GM21717 (cell line): ENCODE data around the gene SNX25.
"Not testable (repeated sequence)": the region's sequence is repeated elsewhere in the genome, so short reads cannot be mapped to it uniquely, and the experiment has no call there.

Source experiments
- ATAC-seq: cut with Tn5 transposase; IDR thresholded peaks from one replicate; pipeline ENCODE4 v1.9.1; 2021; ENCODE audit warnings: mild to moderate bottlenecking, moderate library complexity; ENCODE audit not compliant: unreplicated experiment

Gene SNX25

GRCh38 chr4:185204238-185204910, 5.0 kb upstream of the SNX25 start:
- ATAC-seq, result no peak

GRCh38 chr4:185205073-185205472, 4.3 kb upstream of the SNX25 start:
- ATAC-seq, result not testable (repeated sequence)

DNA sequence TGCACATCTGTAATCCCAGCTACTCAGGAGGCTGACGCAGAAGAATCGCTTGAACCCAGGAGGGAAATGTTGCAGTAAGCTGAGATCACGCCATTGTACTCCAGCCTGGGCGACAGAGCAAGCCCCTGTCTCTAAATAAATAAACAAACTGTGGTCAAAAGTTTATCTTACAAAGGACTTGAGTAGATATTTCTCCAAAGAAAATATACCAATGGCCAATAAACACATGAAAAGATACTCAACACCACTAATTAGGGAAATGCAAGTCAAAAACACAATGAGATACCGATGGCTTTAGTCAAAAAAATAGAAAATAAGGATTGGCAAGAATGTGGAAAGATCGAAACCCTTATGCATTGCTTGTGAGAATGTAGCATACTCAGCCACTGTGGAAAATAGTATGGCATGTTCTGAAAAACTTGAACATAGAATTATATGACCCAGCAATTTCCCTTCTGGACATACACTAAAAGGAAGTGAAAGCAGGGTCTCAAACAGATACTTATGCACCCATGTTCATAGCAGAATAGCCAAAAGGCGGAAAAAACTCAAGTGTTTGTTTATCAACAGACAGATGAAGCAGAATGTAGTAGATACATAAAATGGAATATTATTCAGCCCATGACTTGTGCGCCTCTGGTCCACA, 3.6 kb upstream of the SNX25 start:
- no peak for ATAC-seq

DNA sequence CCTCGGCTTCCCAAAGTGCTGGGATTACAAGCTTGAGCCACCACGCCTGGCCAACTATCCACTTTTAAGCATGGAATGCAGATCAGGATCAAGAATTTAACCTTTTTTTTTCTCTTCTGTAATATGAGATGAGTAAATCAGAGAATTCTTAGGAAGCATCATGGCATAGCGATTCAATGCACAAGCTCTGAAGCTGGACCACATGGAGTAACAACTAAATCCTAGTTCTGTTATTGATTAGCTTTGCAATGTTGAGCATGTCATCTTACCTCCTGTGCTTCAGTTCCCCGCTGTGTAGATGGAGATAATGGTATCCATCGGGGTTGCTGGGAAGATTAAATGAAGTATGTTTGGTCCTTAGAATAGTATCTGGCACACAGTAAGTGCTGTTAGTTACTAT, 1.9 kb upstream of the SNX25 start:
- no peak for ATAC-seq

DNA sequence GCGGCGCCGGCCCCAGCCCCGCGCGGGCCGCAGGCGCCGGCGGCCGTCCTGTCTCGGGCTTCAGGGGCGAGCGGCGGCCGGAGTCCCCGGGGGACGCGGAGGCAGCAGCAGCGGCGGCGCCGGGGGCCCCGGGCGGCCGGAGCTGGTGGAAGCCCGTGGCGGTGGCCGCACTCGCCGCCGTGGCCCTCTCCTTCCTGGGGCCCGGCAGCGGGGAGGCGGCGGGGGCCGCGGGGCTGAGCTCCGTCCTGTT, 379 bp downstream of the SNX25 start:
- peak; percentile 17 for ATAC-seq

GRCh38 chr4:185210102-185210981, 944 bp downstream of the SNX25 start:
- ATAC-seq, result peak; percentile 30

DNA sequence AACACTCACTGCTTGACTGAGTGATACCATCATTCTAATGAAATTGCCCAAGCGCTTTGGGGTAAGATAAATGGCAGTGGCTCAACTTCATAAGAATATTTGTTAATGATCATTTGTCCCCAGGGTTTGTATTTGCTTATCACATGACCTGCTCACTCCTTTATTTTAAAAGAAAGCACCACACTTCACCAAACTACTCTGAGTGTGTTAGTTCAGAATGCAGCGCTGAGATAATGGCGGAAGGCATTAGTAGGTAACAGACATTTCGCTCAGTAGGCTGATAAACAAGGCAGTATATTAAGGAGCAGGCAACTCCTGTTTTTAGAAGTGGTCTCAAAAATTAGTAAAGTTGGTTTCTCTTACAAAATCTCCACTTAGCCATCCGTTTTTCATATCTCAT, 1.6 kb downstream of the SNX25 start:
- no peak for ATAC-seq

DNA sequence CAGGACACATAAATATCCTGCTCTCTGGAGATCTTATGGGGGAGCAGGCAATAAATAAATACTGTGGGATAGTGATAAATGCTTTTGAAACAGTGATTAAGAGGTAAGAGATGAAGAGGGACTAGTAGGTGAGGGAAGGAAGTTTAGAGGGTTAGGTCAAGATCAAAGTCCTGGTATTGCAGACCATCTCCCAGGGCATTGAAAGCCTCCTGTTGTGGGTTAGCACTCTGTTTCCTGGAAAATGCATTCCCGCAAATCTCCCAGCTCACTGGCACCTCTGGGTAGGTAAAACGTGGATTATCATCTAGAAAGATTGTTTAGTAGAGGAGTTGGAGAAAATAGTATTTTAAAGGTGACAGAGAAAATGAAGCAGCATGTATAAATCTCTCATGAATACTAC, 2.2 kb downstream of the SNX25 start:
- ATAC-seq, result no peak

DNA sequence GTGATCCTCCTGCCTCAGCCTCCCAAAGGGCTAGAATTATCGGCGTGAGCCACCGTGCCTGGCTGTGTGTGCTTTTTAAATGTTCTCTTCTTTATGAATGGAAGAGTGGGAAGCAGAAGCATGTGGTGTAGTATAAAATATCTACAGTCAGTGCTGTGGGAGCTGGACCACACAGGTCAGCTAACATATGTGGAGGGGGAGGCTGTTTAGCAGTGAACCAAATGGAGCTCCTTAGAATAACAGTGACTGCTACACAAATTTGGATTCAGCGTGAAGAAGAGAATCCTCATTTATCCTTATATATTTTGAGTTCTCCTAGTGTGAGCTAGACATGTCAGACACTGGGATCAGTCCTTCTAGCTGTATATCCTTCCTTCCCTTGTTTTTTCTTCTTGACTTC, 3.2 kb downstream of the SNX25 start:
- ATAC-seq, result no peak

- ATAC-seq, result peak; percentile 44
These were observed 4.5 kb downstream of the SNX25 start for GRCh38 chr4:185213877-185214276.

- no peak for ATAC-seq
These were observed 5.9 kb downstream of the SNX25 start for GRCh38 chr4:185215261-185215660.

- no peak for ATAC-seq
These were observed 8.1 kb downstream of the SNX25 start for GRCh38 chr4:185217408-185217975.

DNA sequence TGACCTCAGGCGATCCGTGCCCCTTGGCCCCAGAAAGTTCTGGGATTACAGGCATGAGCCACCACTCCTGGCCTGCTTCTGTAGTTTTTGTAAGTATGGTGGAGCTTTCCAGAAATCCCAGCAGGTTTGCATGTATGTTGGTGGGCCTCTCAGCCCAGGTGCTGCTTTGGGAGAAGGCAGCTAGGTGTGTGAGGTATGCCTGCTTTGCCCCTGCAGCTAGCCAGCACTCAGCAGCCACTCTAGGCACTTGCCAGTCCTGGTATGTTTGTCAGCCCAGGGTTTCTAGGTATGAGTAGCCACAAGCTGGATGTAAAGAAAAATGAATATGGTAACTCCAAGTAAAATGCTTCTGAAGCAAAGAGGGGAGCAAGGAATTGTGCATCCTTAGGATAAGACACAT, 8.9 kb downstream of the SNX25 start:
- ATAC-seq, result no peak

GRCh38 chr4:185219551-185220344, 10.3 kb downstream of the SNX25 start:
- peak; percentile 76 for ATAC-seq

DNA sequence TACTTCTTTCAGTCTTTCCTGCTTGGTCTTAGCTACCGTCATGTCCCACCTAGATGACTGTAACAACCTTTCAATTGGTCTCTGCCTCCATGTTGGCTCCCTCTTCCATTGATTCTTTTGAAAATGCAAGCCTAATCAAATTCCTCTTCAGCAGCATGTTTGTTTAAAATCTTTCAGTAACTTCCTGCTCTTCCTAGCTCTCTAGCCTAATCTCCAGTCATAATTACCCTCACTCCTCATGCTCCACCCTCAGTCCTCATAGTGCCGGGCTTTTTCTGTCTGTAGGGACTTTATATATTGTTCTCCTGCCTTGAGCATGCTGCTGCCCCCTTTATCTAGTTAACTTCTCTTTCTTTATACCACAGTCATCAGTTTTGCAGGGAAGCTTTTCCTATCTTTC, 12.1 kb downstream of the SNX25 start:
- ATAC-seq, result no peak

- ATAC-seq, result no peak
These were observed 12.5 kb downstream of the SNX25 start for GRCh38 chr4:185221912-185222311.

DNA sequence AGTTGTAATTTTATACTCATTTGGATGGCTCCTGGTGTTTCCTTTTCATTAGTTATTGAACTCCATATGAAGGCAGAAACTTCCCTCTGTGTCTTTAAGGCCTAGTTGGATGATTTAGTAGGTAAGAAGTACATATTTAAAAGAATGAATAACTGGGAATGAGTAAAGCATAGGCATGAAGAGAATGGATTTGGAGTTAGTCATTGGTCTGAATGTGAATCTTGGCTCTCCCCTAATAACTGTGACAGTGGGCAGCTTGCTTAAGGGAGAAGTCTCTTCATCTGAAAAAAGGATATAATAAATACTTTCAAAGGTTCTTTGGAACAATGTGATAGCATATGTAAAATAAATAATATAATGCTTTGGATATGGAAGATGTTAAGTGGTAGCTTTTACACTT, 13.2 kb downstream of the SNX25 start:
- ATAC-seq, result no peak

- ATAC-seq, result no peak
These were observed 15.2 kb downstream of the SNX25 start for GRCh38 chr4:185224597-185224996.

DNA sequence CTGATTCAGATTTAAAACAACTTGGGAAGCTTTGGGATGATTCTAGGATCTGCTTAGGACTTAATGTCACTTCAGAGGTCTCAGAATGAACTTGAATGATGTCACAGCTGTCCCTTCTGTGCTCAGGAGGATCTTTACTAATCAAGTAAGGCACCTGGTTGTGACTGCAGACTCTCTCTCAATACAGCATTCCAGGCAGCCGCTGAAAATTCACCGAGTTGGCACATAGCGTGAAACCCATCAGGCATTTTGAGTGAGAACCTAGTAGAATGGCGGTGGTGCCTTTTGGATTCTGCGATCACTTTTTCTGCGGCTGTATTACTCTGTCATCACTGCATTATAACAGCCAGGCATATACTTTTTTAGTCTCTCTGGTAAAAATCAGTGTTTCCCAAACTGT, 16.5 kb downstream of the SNX25 start:
- no peak for ATAC-seq

DNA sequence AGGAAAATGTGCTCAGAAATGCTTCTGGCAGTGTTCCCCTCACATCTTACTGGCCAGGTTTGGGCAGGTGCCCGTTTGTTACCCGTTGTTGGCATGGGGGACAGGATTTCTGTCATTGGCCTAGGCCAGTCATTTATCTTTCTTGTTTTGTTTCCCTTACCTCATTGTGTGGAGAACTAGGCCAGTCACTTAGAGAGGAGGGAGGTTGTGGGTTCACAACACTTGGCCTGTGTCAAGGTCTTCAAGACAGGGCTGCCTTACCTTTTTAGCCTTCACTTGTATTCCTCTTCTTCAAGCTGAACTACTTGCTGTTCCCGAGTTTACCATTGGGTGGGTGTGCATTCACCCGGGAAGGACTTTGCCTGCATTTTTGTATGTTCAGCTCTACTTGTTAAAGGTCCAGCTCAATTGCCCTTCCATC, 17.7 kb downstream of the SNX25 start:
- ATAC-seq, result no peak

- no peak for ATAC-seq
These were observed 18.4 kb downstream of the SNX25 start for GRCh38 chr4:185227713-185228278.
